ENCODE data around the gene POLR2I.
"Not testable (repeated sequence)": the region's sequence is repeated elsewhere in the genome, so short reads cannot be mapped to it uniquely, and the experiment has no call there.

Gene POLR2I

GRCh38 chr19:36101550-36102327 lies 12.9 kb downstream of the POLR2I start:
- FAIRE-seq (no peak), DNase-seq (ENCODE audit: low spot score) (no peak)

- FAIRE-seq (no peak), DNase-seq (ENCODE audit: low spot score) (no peak)
Measured at GRCh38 chr19:36100476-36100875, 14.2 kb downstream of the POLR2I start.

- no peak for FAIRE-seq
- DNase-seq (ENCODE audit: low spot score): no peak
Measured at GRCh38 chr19:36099166-36099785, 15.4 kb downstream of the POLR2I start.

GRCh38 chr19:36097036-36097435 lies 17.6 kb downstream of the POLR2I start:
- FAIRE-seq: no peak

GRCh38 chr19:36093687-36094086 lies 21.0 kb downstream of the POLR2I start:
- no peak for DNase-seq (ENCODE audit: low spot score)
- no peak for FAIRE-seq

More at GRCh38 chr19:36097036-36097435, 17.6 kb downstream of the POLR2I start:
- no peak for DNase-seq (ENCODE audit: low spot score)

GRCh38 chr19:36093146-36093662 lies 21.5 kb downstream of the POLR2I start:
- no peak for FAIRE-seq
- no peak for DNase-seq (ENCODE audit: low spot score)

GRCh38 chr19:36092566-36092965 lies 22.1 kb downstream of the POLR2I start:
- no peak for FAIRE-seq

GRCh38 chr19:36090910-36091695 lies 23.6 kb downstream of the POLR2I start:
- FAIRE-seq (no peak), DNase-seq (ENCODE audit: low spot score) (no peak)

More at GRCh38 chr19:36092566-36092965, 22.1 kb downstream of the POLR2I start:
- DNase-seq (ENCODE audit: low spot score): no peak

GRCh38 chr19:36089847-36090246 lies 24.8 kb downstream of the POLR2I start:
- FAIRE-seq (no peak), DNase-seq (ENCODE audit: low spot score) (no peak)

GRCh38 chr19:36086326-36086725 lies 28.3 kb downstream of the POLR2I start:
- DNase-seq (ENCODE audit: low spot score): no peak
- FAIRE-seq: no peak

- no peak for FAIRE-seq
- DNase-seq (ENCODE audit: low spot score): no peak
Measured at GRCh38 chr19:36084231-36085009, 30.3 kb downstream of the POLR2I start.

- DNase-seq (ENCODE audit: low spot score) (no peak), FAIRE-seq (no peak)
Measured at GRCh38 chr19:36082916-36083315, 31.8 kb downstream of the POLR2I start.

- no peak for FAIRE-seq
- DNase-seq (ENCODE audit: low spot score): no peak
Measured at GRCh38 chr19:36081894-36082293, 32.8 kb downstream of the POLR2I start.

- FAIRE-seq (no peak), DNase-seq (ENCODE audit: low spot score) (no peak)
Measured at GRCh38 chr19:36081385-36081784, 33.3 kb downstream of the POLR2I start.

- FAIRE-seq (no peak), DNase-seq (ENCODE audit: low spot score) (no peak)
Measured at GRCh38 chr19:36079389-36079945, 35.2 kb downstream of the POLR2I start.

GRCh38 chr19:36073121-36073876 lies 41.4 kb downstream of the POLR2I start:
- DNase-seq (ENCODE audit: low spot score) (no peak), FAIRE-seq (no peak)

- no peak for DNase-seq (ENCODE audit: low spot score)
- FAIRE-seq: no peak
Measured at GRCh38 chr19:36072081-36072480, 42.6 kb downstream of the POLR2I start.

- not testable (repeated sequence) for FAIRE-seq; DNase-seq (ENCODE audit: low spot score)
Measured at GRCh38 chr19:36068810-36069499, 45.7 kb downstream of the POLR2I start.

GRCh38 chr19:36067681-36068080 lies 47.0 kb downstream of the POLR2I start:
- FAIRE-seq: no peak

More at GRCh38 chr19:36067681-36068080, 47.0 kb downstream of the POLR2I start:
- no peak for DNase-seq (ENCODE audit: low spot score)

All from RCC 7860 (cell line).